Activated naive CD4-positive, alpha-beta T cell treated with anti-CD3 and anti-CD28 coated beads, Interleukin-2, amount 10 ng/mL, durations not matched to agents 7 days and 5 days (primary cell): ENCODE data around the gene NEK10.
A peak's percentile ranks its signal among the peaks of the same experiment; 100 is the strongest.
"Not testable (repeated sequence)": the region's sequence is repeated elsewhere in the genome, so short reads cannot be mapped to it uniquely, and the experiment has no call there.

Source experiments
- CTCF ChIA-PET: fragments of 350-600 bp; sonication (Branson Sonifier 250); formaldehyde crosslinking; loops from one replicate; lab custom pipeline; 2021; ENCODE audit warnings: antibody characterized with exemption; lab: Charles Lee
- DNase-seq: peaks from one replicate; pipeline ENCODE4 v3.0.0-alpha.2; 2020
- H3K27ac Mint-ChIP-seq: one replicate; pipeline ENCODE4 v1.8.0; 2021; ENCODE audit warnings: mild to moderate bottlenecking, moderate library complexity, mixed read lengths
- H3K27me3 Mint-ChIP-seq: one replicate; pipeline ENCODE4 v1.8.0; 2021; ENCODE audit warnings: mild to moderate bottlenecking, mixed read lengths
- H3K36me3 Mint-ChIP-seq: one replicate; pipeline ENCODE4 v1.8.0; 2021; ENCODE audit warnings: mixed read lengths
- H3K4me1 Mint-ChIP-seq: one replicate; pipeline ENCODE4 v1.8.0; 2021; ENCODE audit warnings: mixed read lengths
- H3K4me3 Mint-ChIP-seq: one replicate; pipeline ENCODE4 v1.8.0; 2021; ENCODE audit warnings: mild to moderate bottlenecking, moderate library complexity, mixed read lengths
- H3K9me3 Mint-ChIP-seq: one replicate; pipeline ENCODE4 v1.8.0; 2021; ENCODE audit warnings: mixed read lengths

NEK10 gene

GRCh38 chr3:27368831-27369607 lies at the start of gene NEK10:
NEK10 (minus strand) TSS chr3:27369383; CDS start chr3:27352882, 16,501 bp downstream.
- peak within 1 kb of the TSS; percentile 71 for H3K27ac Mint-ChIP-seq
- H3K4me3 Mint-ChIP-seq: peak within 1 kb of the TSS; percentile 91
- peaks cover 18% of the 10 kb centered on the region for H3K4me1 Mint-ChIP-seq
- no peaks in the 10 kb centered on the region for H3K9me3 Mint-ChIP-seq
- H3K36me3 Mint-ChIP-seq: no peaks in the 10 kb centered on the region
- CTCF ChIA-PET: interaction anchor here (0.8 to 1.6 kb wide), 3 partner anchors 11 to 98 kb away, joined by 3 to 5 read pairs (median 3); no protein-coding TSS in a partner anchor
- DNase-seq: peak; percentile 95
- H3K27me3 Mint-ChIP-seq: peaks cover 7% of the 10 kb centered on the region

GRCh38 chr3:27415202-27415601 lies 46.0 kb upstream of the NEK10 start:
- Mint-ChIP-seq H3K36me3 (peaks cover 44% of the 10 kb centered on the region), H3K27ac (no peak overlapping the region), H3K27me3 (no peaks in the 10 kb centered on the region), H3K9me3 (no peaks in the 10 kb centered on the region), H3K4me3 (no peak overlapping the region), H3K4me1 (peaks cover 4% of the 10 kb centered on the region)
- no peak for DNase-seq
- CTCF ChIA-PET: no interaction called here

- H3K36me3 Mint-ChIP-seq: peaks cover 27% of the 10 kb centered on the region
- H3K4me1 Mint-ChIP-seq: no peaks in the 10 kb centered on the region
- no peak overlapping the region for H3K4me3 Mint-ChIP-seq
- CTCF ChIA-PET: no interaction called here
- H3K27ac Mint-ChIP-seq: no peak overlapping the region
- H3K9me3 Mint-ChIP-seq: no peaks in the 10 kb centered on the region
- no peaks in the 10 kb centered on the region for H3K27me3 Mint-ChIP-seq
- DNase-seq: no peak
Measured at GRCh38 chr3:27392950-27393679, 23.9 kb upstream of the NEK10 start.

GRCh38 chr3:27392414-27392813 lies 23.2 kb upstream of the NEK10 start:
- H3K9me3 Mint-ChIP-seq, CTCF ChIA-PET, DNase-seq, H3K4me1 Mint-ChIP-seq, H3K27me3 Mint-ChIP-seq, H3K27ac Mint-ChIP-seq, H3K4me3 Mint-ChIP-seq: not testable (repeated sequence)
- peaks cover 28% of the 10 kb centered on the region for H3K36me3 Mint-ChIP-seq

GRCh38 chr3:27391796-27392195 lies 22.6 kb upstream of the NEK10 start:
- Mint-ChIP-seq H3K27ac (no peak overlapping the region), H3K36me3 (peaks cover 29% of the 10 kb centered on the region), H3K27me3 (no peaks in the 10 kb centered on the region), H3K4me3 (no peak overlapping the region), H3K9me3 (no peaks in the 10 kb centered on the region), H3K4me1 (no peaks in the 10 kb centered on the region)
- DNase-seq: no peak
- CTCF ChIA-PET: no interaction called here

GRCh38 chr3:27387625-27388024 lies 18.4 kb upstream of the NEK10 start:
- peaks cover 33% of the 10 kb centered on the region for H3K36me3 Mint-ChIP-seq
- DNase-seq: no peak
- CTCF ChIA-PET: no interaction called here
- no peaks in the 10 kb centered on the region for H3K4me1 Mint-ChIP-seq
- H3K9me3 Mint-ChIP-seq: no peaks in the 10 kb centered on the region
- no peaks in the 10 kb centered on the region for H3K27me3 Mint-ChIP-seq
- H3K27ac Mint-ChIP-seq: no peak overlapping the region
- no peak overlapping the region for H3K4me3 Mint-ChIP-seq

- peaks cover 25% of the 10 kb centered on the region for H3K36me3 Mint-ChIP-seq
- H3K4me3 Mint-ChIP-seq: no peak overlapping the region
- H3K4me1 Mint-ChIP-seq: no peaks in the 10 kb centered on the region
- H3K27ac Mint-ChIP-seq: no peak overlapping the region
- no peaks in the 10 kb centered on the region for H3K27me3 Mint-ChIP-seq
- H3K9me3 Mint-ChIP-seq: no peaks in the 10 kb centered on the region
- CTCF ChIA-PET: no interaction called here
- no peak for DNase-seq
Measured at GRCh38 chr3:27385504-27385903, 16.3 kb upstream of the NEK10 start.

GRCh38 chr3:27384191-27384590 lies 15.0 kb upstream of the NEK10 start:
- no peaks in the 10 kb centered on the region for H3K4me1 Mint-ChIP-seq
- H3K9me3 Mint-ChIP-seq: no peaks in the 10 kb centered on the region
- no peaks in the 10 kb centered on the region for H3K27me3 Mint-ChIP-seq
- CTCF ChIA-PET: no interaction called here
- peaks cover 23% of the 10 kb centered on the region for H3K36me3 Mint-ChIP-seq
- H3K27ac Mint-ChIP-seq: no peak overlapping the region
- DNase-seq: no peak
- no peak overlapping the region for H3K4me3 Mint-ChIP-seq

GRCh38 chr3:27380433-27381357 lies 11.5 kb upstream of the NEK10 start:
- Mint-ChIP-seq H3K4me3 (no peak overlapping the region), H3K4me1 (no peaks in the 10 kb centered on the region), H3K36me3 (peaks cover 16% of the 10 kb centered on the region), H3K27me3 (no peaks in the 10 kb centered on the region), H3K9me3 (no peaks in the 10 kb centered on the region), H3K27ac (no peak overlapping the region)
- CTCF ChIA-PET: interaction anchor here (1.6 kb wide), 1 partner anchor 23 kb away, joined by 4 read pairs; no protein-coding TSS in a partner anchor
- no peak for DNase-seq

- DNase-seq: no peak
- Mint-ChIP-seq H3K9me3 (no peaks in the 10 kb centered on the region), H3K36me3 (peaks cover 8% of the 10 kb centered on the region), H3K4me1 (no peaks in the 10 kb centered on the region), H3K27ac (peak overlapping the region; percentile 3), H3K27me3 (no peaks in the 10 kb centered on the region), H3K4me3 (no peak overlapping the region)
- CTCF ChIA-PET: no interaction called here
Measured at GRCh38 chr3:27378331-27378730, 9.1 kb upstream of the NEK10 start.

GRCh38 chr3:27376109-27376772 lies 7.1 kb upstream of the NEK10 start:
- CTCF ChIA-PET: no interaction called here
- Mint-ChIP-seq H3K4me3 (no peak overlapping the region), H3K9me3 (no peaks in the 10 kb centered on the region), H3K4me1 (no peaks in the 10 kb centered on the region), H3K36me3 (peaks cover 4% of the 10 kb centered on the region), H3K27ac (no peak overlapping the region), H3K27me3 (no peaks in the 10 kb centered on the region)
- DNase-seq: no peak

- H3K4me1 Mint-ChIP-seq: peaks cover 18% of the 10 kb centered on the region
- H3K9me3 Mint-ChIP-seq: no peaks in the 10 kb centered on the region
- no peak overlapping the region for H3K27ac Mint-ChIP-seq
- H3K27me3 Mint-ChIP-seq: peaks cover 7% of the 10 kb centered on the region
- DNase-seq: no peak
- no peaks in the 10 kb centered on the region for H3K36me3 Mint-ChIP-seq
- H3K4me3 Mint-ChIP-seq: no peak overlapping the region
- CTCF ChIA-PET: interaction anchor here (1.8 kb wide), 1 partner anchor 8 kb away, joined by 8 read pairs; no protein-coding TSS in a partner anchor
Measured at GRCh38 chr3:27366062-27366591, 3.1 kb downstream of the NEK10 start.
